HG03097 (cell line): ENCODE measurements around the gene DYNC1I2.
"Not testable (repeated sequence)": the region's sequence is repeated elsewhere in the genome, so short reads cannot be mapped to it uniquely, and the experiment has no call there.

Source experiments
- ATAC-seq: cut with Tn5 transposase; IDR thresholded peaks from one replicate; pipeline ENCODE4 v1.9.1; 2021; ENCODE audit not compliant: unreplicated experiment, low FRiP score

Gene DYNC1I2

DNA sequence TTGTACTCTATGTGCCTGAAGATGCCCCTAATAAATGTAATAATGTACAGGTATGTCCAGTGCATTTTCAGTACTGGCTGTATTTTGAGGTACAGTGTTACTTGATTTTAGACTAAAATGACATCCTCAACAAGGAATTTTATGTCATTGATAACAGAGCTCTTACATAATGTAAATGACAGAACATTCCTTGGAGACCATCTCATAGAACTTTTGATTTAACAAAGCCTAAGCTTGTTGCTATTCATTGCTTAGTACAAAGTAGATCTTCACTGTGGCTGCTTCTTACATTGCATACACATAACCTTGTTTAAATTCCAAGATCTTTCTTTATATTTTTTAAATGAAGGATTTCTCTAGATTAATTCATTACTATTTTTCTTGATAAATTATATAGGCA is 24.1 kb downstream of the DYNC1I2 start:
- no peak for ATAC-seq

- ATAC-seq = no peak
Measured at GRCh38 chr2:171712051-171712450, 24.8 kb downstream of the DYNC1I2 start.

DNA sequence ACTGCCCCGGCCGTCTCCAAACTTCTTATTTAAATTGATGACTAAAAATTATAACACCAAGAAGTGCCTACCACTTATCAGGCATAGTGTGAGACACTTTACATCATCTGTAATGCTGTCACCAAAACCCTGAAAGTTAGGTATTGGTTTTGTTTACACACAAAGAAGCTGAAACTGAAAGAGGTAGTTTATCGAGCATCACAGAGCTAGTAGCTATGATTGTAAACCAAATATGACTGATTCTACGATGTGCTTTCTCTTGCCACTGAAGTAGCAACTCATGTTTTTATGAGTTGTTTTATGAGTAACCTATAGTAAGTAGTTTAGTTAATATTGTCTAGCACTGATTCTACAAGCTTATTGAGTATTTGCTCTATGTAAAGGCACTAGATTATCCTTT is 31.5 kb downstream of the DYNC1I2 start:
- no peak for ATAC-seq

DNA sequence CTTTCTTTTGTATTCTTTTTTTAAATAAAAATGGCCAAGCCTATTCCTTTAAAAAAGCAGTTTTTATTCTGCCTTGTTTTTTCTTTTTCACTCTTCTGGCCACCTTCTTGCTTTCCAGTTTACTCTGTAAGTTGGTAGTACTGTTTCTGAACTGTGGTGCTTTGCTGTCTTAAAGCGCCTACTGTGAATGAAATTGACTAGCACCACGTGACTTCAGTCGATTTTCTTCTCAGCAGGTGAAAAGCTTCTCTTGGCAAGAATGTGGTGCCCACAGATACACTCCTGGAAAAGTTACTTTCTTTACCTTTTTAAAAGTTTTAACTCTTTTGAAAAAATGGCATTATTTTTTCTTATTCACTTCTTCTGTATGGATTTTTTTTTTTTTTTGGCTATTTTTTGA is 32.4 kb downstream of the DYNC1I2 start:
- ATAC-seq = no peak

GRCh38 chr2:171723716-171724683 is 36.7 kb downstream of the DYNC1I2 start:
- ATAC-seq = no peak

- ATAC-seq = no peak
Measured at GRCh38 chr2:171726847-171727450, 39.7 kb downstream of the DYNC1I2 start.

- ATAC-seq = no peak
Measured at GRCh38 chr2:171728989-171729951, 42.0 kb downstream of the DYNC1I2 start.

- no peak for ATAC-seq
Measured at GRCh38 chr2:171729952-171730317, 42.7 kb downstream of the DYNC1I2 start.

GRCh38 chr2:171735991-171736710 is 48.9 kb downstream of the DYNC1I2 start:
- ATAC-seq = no peak

GRCh38 chr2:171741189-171741588 is 53.9 kb downstream of the DYNC1I2 start:
- ATAC-seq = no peak

GRCh38 chr2:171742760-171743159 is 55.5 kb downstream of the DYNC1I2 start:
- no peak for ATAC-seq

DNA sequence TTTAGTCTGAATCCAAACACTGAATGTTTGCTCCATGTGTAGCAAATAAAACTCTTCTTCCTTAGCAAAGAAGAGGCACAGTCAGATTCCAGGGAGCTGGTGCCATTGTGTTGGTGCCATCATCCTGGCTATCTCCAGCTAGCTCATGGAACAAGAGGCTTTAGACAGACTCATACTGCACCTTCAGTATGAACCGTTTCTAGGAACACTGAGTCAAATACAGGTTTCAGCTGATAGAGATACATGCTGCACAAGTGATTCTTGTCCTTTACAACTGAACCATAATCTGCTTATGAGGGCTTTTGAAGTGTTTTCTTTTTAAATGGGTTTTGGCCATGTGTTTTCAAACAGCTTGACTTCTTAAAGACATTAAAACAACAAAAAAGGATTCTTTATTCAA is 57.9 kb downstream of the DYNC1I2 start:
- no peak for ATAC-seq

DNA sequence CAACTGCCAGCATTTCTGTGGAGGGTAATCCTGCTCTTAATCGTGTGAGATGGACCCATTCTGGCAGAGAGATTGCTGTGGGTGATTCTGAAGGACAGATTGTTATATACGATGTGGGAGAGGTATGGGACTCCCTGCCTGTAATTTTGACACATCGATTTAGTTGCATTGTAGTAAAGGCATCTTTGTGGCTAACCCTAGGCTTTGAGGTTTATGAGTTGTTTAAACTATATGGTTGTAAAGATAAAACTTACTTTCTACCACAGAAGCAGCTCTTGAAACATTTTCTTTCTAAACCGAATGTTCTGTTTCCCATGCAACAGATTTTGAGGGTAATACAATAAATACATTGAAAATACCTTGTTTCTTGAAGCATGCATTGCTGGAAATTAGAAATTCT is 58.5 kb downstream of the DYNC1I2 start:
- ATAC-seq = no peak

DNA sequence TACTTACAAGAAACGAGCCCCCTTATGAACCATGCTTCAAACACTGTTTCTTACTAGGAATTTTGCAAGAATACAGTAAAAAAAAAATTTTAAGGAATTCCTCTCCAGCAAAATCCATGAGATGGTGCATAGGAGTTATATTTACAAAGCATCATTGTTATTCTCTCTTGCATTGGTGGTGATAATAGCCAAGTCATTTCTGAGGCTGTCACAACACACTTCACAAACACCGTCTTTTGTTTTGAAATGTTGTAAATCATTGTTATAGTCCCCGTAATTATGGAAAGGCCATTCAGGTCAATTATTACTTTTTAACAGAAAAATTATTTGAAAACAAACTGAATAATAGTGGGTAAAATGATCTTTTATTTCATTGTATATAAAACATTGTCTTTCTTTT is 60.1 kb downstream of the DYNC1I2 start:
- no peak for ATAC-seq

DNA sequence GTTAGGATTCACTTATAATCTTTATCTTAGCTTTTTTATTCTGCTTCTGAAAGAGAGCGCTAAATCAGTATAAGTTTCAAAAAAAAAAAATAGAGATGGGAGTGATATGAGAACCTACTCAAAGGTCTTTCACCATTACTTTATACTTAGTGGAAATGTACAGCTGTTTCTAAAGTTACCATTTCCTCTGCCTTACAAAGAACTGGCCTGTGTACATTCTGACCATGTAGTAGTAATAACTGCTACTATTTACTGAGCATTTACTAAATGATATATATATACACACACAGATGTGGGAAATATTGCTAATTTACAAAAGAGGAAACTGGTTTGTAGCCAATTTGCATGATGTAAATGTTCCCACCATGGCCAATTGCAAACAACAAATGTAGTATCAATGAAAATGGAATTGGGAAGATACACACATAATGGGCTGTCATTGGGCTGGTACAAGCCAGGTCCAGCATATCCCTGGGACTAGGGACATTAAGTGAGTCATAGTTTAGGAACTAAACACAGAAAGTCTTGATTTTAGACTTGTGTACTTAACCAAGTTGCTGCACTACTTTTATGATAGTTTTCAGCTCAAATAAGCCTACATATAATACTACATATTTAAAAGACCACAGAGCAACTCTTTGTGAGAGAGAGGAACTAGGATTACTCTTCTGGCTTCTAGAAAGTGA is 67.1 kb downstream of the DYNC1I2 start:
- no peak for ATAC-seq

GRCh38 chr2:171758762-171759161 is 71.5 kb downstream of the DYNC1I2 start:
- ATAC-seq = not testable (repeated sequence)

DNA sequence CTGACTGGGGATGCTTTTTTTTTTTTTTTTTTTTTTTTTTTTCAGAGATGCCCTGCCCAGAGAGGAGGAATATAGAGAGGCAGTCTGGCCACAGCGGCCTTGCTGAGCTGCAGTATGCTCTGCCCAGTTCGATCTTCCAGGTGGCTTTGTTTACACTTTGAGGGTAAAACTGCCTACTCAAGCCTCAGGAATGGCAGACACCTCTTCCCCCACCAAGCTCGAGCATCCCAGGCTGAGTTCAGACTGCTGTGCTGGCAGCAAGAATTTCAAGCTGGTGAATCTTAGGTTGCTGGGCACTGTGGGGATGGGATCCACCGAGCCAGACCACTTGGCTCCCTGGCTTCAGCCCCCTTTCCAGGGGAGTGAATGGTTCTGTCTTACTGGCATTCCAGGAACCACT is 73.9 kb downstream of the DYNC1I2 start:
- ATAC-seq = not testable (repeated sequence)

DNA sequence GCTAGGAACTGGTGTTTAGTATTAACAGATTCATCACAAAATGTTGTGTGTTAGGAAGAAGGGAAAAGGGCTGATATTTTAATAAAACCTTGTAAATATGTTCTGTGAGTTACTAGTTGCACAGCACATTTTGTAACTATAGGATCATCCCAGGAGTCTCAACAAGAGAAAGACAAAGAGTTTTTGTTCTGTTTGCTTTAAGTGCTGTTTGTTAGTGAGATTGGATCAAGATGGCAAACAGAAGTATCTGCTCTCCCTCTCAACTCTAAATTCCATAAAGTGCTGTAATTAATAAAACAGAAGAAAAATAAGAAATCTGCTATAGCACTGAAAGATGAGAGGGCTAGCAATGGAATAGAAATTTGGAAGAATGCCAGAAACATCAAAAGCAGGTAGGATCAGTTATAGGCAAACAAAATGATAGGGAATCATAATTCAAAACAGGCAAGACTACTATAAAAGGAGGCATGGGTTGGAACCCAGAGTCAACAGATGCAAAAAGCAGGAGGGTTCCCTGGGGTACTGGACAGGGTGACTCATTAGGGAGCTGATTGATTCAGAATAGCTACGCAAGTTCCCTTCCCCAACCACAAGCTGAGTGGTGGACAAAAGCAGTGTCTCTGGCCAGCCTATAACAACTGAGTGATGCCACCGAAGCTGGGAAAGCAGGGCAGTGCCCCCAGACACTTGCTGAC is 75.8 kb downstream of the DYNC1I2 start:
- no peak for ATAC-seq

DNA sequence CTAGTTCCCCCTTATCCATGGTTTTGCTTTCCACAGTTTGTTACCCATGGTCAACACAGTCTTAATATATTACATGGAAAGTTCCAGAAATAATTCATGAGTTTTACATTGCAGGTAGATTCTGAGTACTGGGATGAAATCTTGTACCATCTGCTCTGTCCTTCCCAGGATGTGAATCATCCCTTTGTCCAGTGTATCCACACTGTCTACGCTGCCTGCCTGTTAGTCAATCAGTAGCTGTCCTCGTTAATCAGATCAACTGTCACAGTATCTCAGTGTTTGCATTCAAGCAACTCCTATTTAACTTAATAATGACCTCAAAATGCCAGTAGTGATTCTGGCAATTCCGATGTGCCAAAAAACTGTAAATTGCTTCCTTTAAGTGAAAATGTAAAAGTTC is 76.3 kb downstream of the DYNC1I2 start:
- ATAC-seq = no peak
